Sigmoid colon (tissue), 7 donors: Measurements from ENCODE around the gene FILIP1L. TPM values are rescaled to one million over a fixed set of nuclear protein-coding genes. Genes with fewer than 3 reads are reported as not detected.

ENCODE experiments used
- DNase-seq: peaks from one replicate; pipeline ENCODE4 v3.0.0-alpha.2; 2019
- H3K27ac ChIP-seq, 4 donors: fragments of 200-600 bp; sonication (generic); one replicate each; pipeline ENCODE4 v1.5.1; 2016 to 2019; ENCODE audit warnings: mild to moderate bottlenecking in 1 of 4
- H3K27me3 ChIP-seq, 3 donors: fragments of 200-600 bp; sonication (generic); one replicate each; pipeline ENCODE4 v1.5.1; 2019; ENCODE audit warnings: mild to moderate bottlenecking in 1 of 3
- H3K36me3 ChIP-seq, 4 donors: fragments of 200-600 bp; sonication (generic); one replicate each; pipeline ENCODE4 v1.5.1; 2016 to 2019
- H3K4me1 ChIP-seq, 4 donors: fragments of 200-600 bp; sonication (generic); one replicate each; pipeline ENCODE4 v1.5.1; 2017 to 2019
- H3K4me3 ChIP-seq, 4 donors: fragments of 200-600 bp; sonication (generic); one replicate each; pipeline ENCODE4 v1.5.1; 2017 to 2019; ENCODE audit warnings: mild to moderate bottlenecking in 2 of 4, moderate library complexity in 1 of 4
- H3K9me3 ChIP-seq, 4 donors: fragments of 200-600 bp in 3 of 4; sonication (generic) in 3 of 4; one replicate each; pipeline versions ENCODE4 v1.5.1 to v1.6.1; 2013 to 2019
- EP300 ChIP-seq, 4 donors: sonication (generic); formaldehyde crosslinking; IDR thresholded peaks; one replicate each; pipeline ENCODE4 v1.6.1; 2017; ENCODE audit warnings: antibody characterized with exemption in 4 of 4
- POLR2A ChIP-seq, 2 donors: fragments of 450-650 bp; IDR thresholded peaks; one replicate each; pipeline ENCODE4 v1.6.1; 2016; ENCODE audit warnings: antibody characterized with exemption in 2 of 2, mild to moderate bottlenecking in 2 of 2, moderate library complexity in 2 of 2
- POLR2AphosphoS5 ChIP-seq, 4 donors: sonication (generic); formaldehyde crosslinking; IDR thresholded peaks; one replicate each; pipeline ENCODE4 v1.6.1; 2017; ENCODE audit warnings: antibody characterized with exemption in 4 of 4
- WGBS, 2 donors: extraction: QIAGEN DNeasy Blood & Tissue Kit; methylation state at CpG; one replicate each; pipeline ENCODE4 v1.1.7; 2013; 5-methylcytosine and 5-hydroxymethylcytosine counted together
- intact Hi-C: fragments of 100-400 bp; cut with DNase I; formaldehyde crosslinking; loops from one replicate; pipeline ENCODE4 v1.15.1; 2023
- polyA plus RNA-seq, 3 donors: library from polyadenylated mRNA; stranded (reverse); fragments of 200-250 nt; gene quantifications; one replicate each; pipeline ENCODE4 v1.2.3, GENCODE V29; 2013
- total RNA-seq, 4 donors: library from RNA; depleted of rRNA; stranded (reverse); fragments of >200 nt; gene quantifications; one replicate each; pipeline ENCODE4 v1.1.0, GENCODE V29; 2016
- TF ChIP-seq, protein P1 (sequence below), 4 experiments: fragments of 450-650 bp in 3 of 4; fragments of 200-600 bp in 1 of 4; IDR thresholded peaks; one replicate each; pipeline ENCODE4 v1.5.1; 2016 to 2019; ENCODE audit warnings: antibody characterized with exemption in 4 of 4, mild to moderate bottlenecking in 3 of 4, moderate library complexity in 2 of 4
- donor health status: healthy with polysubstance abuse.
- donor health status: Bipolar disorder and iron deficiency.
- donor health status: healthy.

Gene FILIP1L
- total and polyA plus RNA-seq, 7 donors: 6.0 to 93.3 (median 42.5) TPM

DNA sequence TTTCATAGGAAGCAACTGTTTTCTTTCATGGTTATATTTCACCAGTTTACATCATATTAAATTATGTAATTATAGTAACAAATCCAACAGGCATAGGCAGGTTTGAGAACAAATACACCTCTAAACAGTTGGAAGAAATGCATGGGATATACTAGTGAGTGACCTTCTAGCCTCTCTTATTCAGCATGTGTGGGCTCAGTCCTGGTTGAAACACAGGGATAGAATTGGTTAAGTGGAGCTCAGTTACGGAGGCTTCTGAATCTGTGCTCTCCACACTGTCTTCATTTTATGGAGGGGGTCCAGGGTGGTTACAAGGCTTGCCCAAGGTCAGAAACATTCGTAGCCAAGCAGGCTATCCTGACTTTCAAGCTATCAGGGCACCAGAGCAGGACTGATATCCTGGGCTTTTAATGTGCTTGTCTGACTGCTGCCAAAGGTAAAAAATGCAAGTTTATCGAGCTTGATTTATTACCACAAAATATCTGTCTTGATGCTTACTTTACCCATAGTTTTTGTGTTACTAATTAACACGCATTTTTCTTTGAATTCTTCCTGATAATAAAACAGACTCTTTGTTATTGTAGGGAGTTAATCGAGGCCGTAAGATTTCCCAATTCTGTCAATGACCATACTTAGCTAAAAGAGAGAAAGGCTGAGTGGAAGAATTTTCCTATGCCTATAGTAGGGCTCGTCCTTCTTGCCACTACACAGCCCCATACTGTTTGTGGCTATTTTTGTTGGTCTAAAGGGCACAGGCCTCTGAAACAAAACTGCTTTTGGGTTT is 89.6 kb downstream of the FILIP1L start:
- intact Hi-C loops: no loop called here

DNA sequence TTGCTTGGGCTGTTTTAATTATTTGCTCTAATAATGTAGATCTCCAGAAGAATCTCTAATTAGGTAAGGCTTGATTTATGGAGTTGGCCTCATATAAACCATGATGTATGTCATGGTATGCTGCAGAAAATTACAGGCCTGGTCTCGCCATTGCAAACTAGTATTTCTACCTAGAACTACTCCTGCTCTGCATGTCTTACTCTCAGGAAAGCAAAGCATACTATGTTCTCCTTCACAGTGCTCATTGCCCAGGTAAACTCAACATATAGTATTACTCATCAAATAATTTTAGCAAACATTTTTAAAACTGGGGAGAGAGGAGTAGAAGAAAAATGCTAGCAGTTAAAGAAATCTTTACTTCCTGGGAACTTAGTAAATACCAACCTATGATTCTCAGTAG is 90.7 kb downstream of the FILIP1L start:
- no peaks in the 10 kb centered on the region for H3K36me3 ChIP-seq
- no peaks in the 10 kb centered on the region for H3K27me3 ChIP-seq
- intact Hi-C loops: no loop called here
- DNase-seq: no peak
- no peak overlapping the region for H3K4me3 ChIP-seq
- peak overlapping the region in 1 of 4 donors; percentile 62 for H3K27ac ChIP-seq
- TF ChIP-seq POLR2A (IDR thresholded peaks at IDR 0.05): no peak
- TF ChIP-seq POLR2AphosphoS5 (IDR thresholded peaks at IDR 0.05): no peak
- no peak for TF ChIP-seq EP300 (IDR thresholded peaks at IDR 0.05)
- TF ChIP-seq, protein P1, sequence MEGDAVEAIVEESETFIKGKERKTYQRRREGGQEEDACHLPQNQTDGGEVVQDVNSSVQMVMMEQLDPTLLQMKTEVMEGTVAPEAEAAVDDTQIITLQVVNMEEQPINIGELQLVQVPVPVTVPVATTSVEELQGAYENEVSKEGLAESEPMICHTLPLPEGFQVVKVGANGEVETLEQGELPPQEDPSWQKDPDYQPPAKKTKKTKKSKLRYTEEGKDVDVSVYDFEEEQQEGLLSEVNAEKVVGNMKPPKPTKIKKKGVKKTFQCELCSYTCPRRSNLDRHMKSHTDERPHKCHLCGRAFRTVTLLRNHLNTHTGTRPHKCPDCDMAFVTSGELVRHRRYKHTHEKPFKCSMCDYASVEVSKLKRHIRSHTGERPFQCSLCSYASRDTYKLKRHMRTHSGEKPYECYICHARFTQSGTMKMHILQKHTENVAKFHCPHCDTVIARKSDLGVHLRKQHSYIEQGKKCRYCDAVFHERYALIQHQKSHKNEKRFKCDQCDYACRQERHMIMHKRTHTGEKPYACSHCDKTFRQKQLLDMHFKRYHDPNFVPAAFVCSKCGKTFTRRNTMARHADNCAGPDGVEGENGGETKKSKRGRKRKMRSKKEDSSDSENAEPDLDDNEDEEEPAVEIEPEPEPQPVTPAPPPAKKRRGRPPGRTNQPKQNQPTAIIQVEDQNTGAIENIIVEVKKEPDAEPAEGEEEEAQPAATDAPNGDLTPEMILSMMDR (IDR thresholded peaks at IDR 0.05): no peak
- peaks cover 0 to 20% (median 6%) of the 10 kb centered on the region in 4 donors for H3K4me1 ChIP-seq
- WGBS, 2 donors: 96% methylated on average over 1 of the region's 1 CpG
- no peaks in the 10 kb centered on the region for H3K9me3 ChIP-seq

More for the DNA sequence above, 89.6 kb downstream of the FILIP1L start:
- Histone ChIP-seq H3K27ac (peak overlapping the region in 1 of 4 donors; percentile 62), H3K4me3 (no peak overlapping the region), H3K9me3 (no peaks in the 10 kb centered on the region), H3K27me3 (no peaks in the 10 kb centered on the region), H3K4me1 (peaks cover 0 to 20% (median 9%) of the 10 kb centered on the region in 4 donors), H3K36me3 (no peaks in the 10 kb centered on the region)
- TF ChIP-seq, protein P1 (IDR thresholded peaks at IDR 0.05): no peak
- TF ChIP-seq POLR2A (IDR thresholded peaks at IDR 0.05) (no peak), EP300 (IDR thresholded peaks at IDR 0.05) (no peak), POLR2AphosphoS5 (IDR thresholded peaks at IDR 0.05) (no peak)
- 22 to 57% methylated on average over 7 of the region's 7 CpGs for WGBS, 2 donors
- no peak for DNase-seq

DNA sequence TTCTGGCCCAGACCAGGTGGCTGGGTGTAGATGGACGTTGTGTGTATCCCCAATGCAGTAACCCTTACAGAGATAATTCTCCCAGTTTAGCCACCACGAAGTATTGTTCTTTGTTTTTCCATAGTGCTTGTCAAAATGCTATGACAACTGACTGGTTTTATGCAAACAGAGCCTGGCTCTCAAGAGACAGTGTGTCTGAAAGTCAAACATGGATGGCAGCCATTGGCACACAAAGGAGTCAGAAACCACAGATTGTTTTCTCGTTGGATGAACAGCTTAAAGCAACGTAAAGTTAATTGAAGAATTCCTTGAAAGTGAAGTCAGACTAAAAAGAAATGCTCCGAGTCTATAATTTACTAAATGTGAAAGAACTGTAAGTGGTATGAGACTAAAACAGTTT is 91.2 kb downstream of the FILIP1L start:
- DNase-seq: no peak
- H3K9me3 ChIP-seq: no peaks in the 10 kb centered on the region
- peaks cover 0 to 20% (median 6%) of the 10 kb centered on the region in 4 donors for H3K4me1 ChIP-seq
- no peak for TF ChIP-seq POLR2A (IDR thresholded peaks at IDR 0.05)
- TF ChIP-seq POLR2AphosphoS5 (IDR thresholded peaks at IDR 0.05): no peak
- no peak for TF ChIP-seq EP300 (IDR thresholded peaks at IDR 0.05)
- TF ChIP-seq, protein P1 (IDR thresholded peaks at IDR 0.05): no peak
- no peaks in the 10 kb centered on the region for H3K27me3 ChIP-seq
- H3K36me3 ChIP-seq: no peaks in the 10 kb centered on the region
- peak overlapping the region in 1 of 4 donors; percentile 62 for H3K27ac ChIP-seq
- no peak overlapping the region for H3K4me3 ChIP-seq
- WGBS, 2 donors: 76 to 78% methylated on average over 5 of the region's 5 CpGs
- intact Hi-C loops: no loop called here

DNA sequence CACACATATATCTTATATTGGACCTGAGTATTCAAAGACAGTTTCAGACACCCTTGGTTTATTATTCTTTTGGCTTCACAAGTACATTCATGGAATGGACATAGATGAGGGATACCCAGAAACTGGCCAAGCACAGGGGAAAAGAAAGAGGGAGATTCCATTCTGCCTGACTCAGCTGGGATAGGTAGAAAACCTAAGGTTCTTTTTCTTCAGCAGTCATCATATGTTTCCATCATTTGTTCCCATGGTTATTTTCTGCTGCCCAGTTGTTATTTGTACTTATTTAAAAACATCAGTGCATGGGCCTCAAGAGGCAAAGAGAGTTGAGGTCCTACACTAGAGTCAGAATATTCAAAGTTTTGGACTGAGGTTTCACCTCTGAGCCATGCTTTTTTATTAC is 91.8 kb downstream of the FILIP1L start:
- H3K9me3 ChIP-seq: no peaks in the 10 kb centered on the region
- H3K36me3 ChIP-seq: no peaks in the 10 kb centered on the region
- TF ChIP-seq, protein P1 (IDR thresholded peaks at IDR 0.05): no peak
- no peak for TF ChIP-seq EP300 (IDR thresholded peaks at IDR 0.05)
- H3K4me1 ChIP-seq: peaks cover 0 to 20% (median 6%) of the 10 kb centered on the region in 4 donors
- no peak for DNase-seq
- intact Hi-C loops: no loop called here
- no peaks in the 10 kb centered on the region for H3K27me3 ChIP-seq
- peak overlapping the region in 1 of 4 donors; percentile 62 for H3K27ac ChIP-seq
- no peak overlapping the region for H3K4me3 ChIP-seq
